ENCODE results near the gene MYDGF.
A peak's percentile ranks its signal among the peaks of the same experiment; 100 is the strongest.

Gene MYDGF

GRCh38 chr19:4636761-4637160, 33.4 kb downstream of the MYDGF start:
- Histone ChIP-seq H3K4ac (ENCODE audit: low read depth, low read length) (no peak overlapping the region), H3K27ac (ENCODE audit: low read depth, low read length) (no peak overlapping the region), H3K18ac (ENCODE audit: low read length) (peak overlapping the region; percentile 28), H4K5ac (ENCODE audit: low read length) (no peak overlapping the region), H2AK5ac (ENCODE audit: low read length) (no peak overlapping the region), H3K79me2 (ENCODE audit: control insufficient read depth, insufficient read depth, low read length) (no peaks in the 10 kb centered on the region), H3K9ac (ENCODE audit: low read length) (peak overlapping the region; percentile 72), H3K4me1 (ENCODE audit: control insufficient read depth, low read depth, low read length) (peaks cover 6% of the 10 kb centered on the region), H3K4me2 (ENCODE audit: low read length) (no peak overlapping the region), H3K23ac (ENCODE audit: low read length) (no peak overlapping the region), H2BK5ac (ENCODE audit: low read length) (no peak overlapping the region), H3K79me1 (ENCODE audit: low read length) (no peaks in the 10 kb centered on the region), H3K4me3 (ENCODE audit: low read length) (no peak overlapping the region), H3K56ac (ENCODE audit: low read length) (peak overlapping the region; percentile 84), H4K8ac (ENCODE audit: low read depth, low read length) (no peak overlapping the region), H2BK120ac (ENCODE audit: low read depth, low read length) (no peak overlapping the region), H3K36me3 (ENCODE audit: control insufficient read depth, insufficient read depth, low read length) (no peaks in the 10 kb centered on the region), H3K27me3 (ENCODE audit: insufficient read depth, low read length, poor library complexity) (no peaks in the 10 kb centered on the region), H2BK15ac (replicated peaks; ENCODE audit: low read depth) (no peak overlapping the region)
- no CpG with 5 or more reads among the region's 8 CpGs for WGBS (ENCODE audit: extremely low coverage, insufficient coverage, low lambda C conversion rate)
- no peak for DNase-seq

GRCh38 chr19:4636151-4636717, 33.9 kb downstream of the MYDGF start:
- peak overlapping the region; percentile 84 for H3K9ac ChIP-seq (ENCODE audit: low read length)
- H2AK5ac ChIP-seq (ENCODE audit: low read length), result no peak overlapping the region
- peak; percentile 60 for DNase-seq
- peak overlapping the region; percentile 87 for H3K56ac ChIP-seq (ENCODE audit: low read length)
- no peak overlapping the region for H2BK5ac ChIP-seq (ENCODE audit: low read length)
- H3K27me3 ChIP-seq (ENCODE audit: insufficient read depth, low read length, poor library complexity), result no peaks in the 10 kb centered on the region
- H3K4me2 ChIP-seq (ENCODE audit: low read length), result peak overlapping the region; percentile 68
- no peak overlapping the region for H4K8ac ChIP-seq (ENCODE audit: low read depth, low read length)
- no peaks in the 10 kb centered on the region for H3K79me1 ChIP-seq (ENCODE audit: low read length)
- no peak overlapping the region for H3K27ac ChIP-seq (ENCODE audit: low read depth, low read length)
- no peak overlapping the region for H2BK15ac ChIP-seq (replicated peaks; ENCODE audit: low read depth)
- peak overlapping the region; percentile 24 for H3K23ac ChIP-seq (ENCODE audit: low read length)
- peak overlapping the region; percentile 33 for H3K4me3 ChIP-seq (ENCODE audit: low read length)
- no peaks in the 10 kb centered on the region for H3K79me2 ChIP-seq (ENCODE audit: control insufficient read depth, insufficient read depth, low read length)
- no peaks in the 10 kb centered on the region for H3K36me3 ChIP-seq (ENCODE audit: control insufficient read depth, insufficient read depth, low read length)
- H4K5ac ChIP-seq (ENCODE audit: low read length), result no peak overlapping the region
- no CpG with 5 or more reads among the region's 43 CpGs for WGBS (ENCODE audit: extremely low coverage, insufficient coverage, low lambda C conversion rate)
- H3K4ac ChIP-seq (ENCODE audit: low read depth, low read length), result peak overlapping the region; percentile 79
- H3K18ac ChIP-seq (ENCODE audit: low read length), result peak overlapping the region; percentile 78
- H3K4me1 ChIP-seq (ENCODE audit: control insufficient read depth, low read depth, low read length), result peaks cover 6% of the 10 kb centered on the region
- no peak overlapping the region for H2BK120ac ChIP-seq (ENCODE audit: low read depth, low read length)

- no peak overlapping the region for H4K5ac ChIP-seq (ENCODE audit: low read length)
- peak overlapping the region; percentile 87 for H3K56ac ChIP-seq (ENCODE audit: low read length)
- no peak overlapping the region for H2BK5ac ChIP-seq (ENCODE audit: low read length)
- H2BK15ac ChIP-seq (replicated peaks; ENCODE audit: low read depth), result no peak overlapping the region
- H3K4me1 ChIP-seq (ENCODE audit: control insufficient read depth, low read depth, low read length), result peaks cover 6% of the 10 kb centered on the region
- WGBS (ENCODE audit: extremely low coverage, insufficient coverage, low lambda C conversion rate), result no CpG with 5 or more reads among the region's 13 CpGs
- H3K27ac ChIP-seq (ENCODE audit: low read depth, low read length), result no peak overlapping the region
- H2AK5ac ChIP-seq (ENCODE audit: low read length), result no peak overlapping the region
- no peaks in the 10 kb centered on the region for H3K36me3 ChIP-seq (ENCODE audit: control insufficient read depth, insufficient read depth, low read length)
- H3K4me3 ChIP-seq (ENCODE audit: low read length), result peak overlapping the region; percentile 33
- peak overlapping the region; percentile 84 for H3K9ac ChIP-seq (ENCODE audit: low read length)
- no peaks in the 10 kb centered on the region for H3K79me1 ChIP-seq (ENCODE audit: low read length)
- no peak for DNase-seq
- no peak overlapping the region for H4K8ac ChIP-seq (ENCODE audit: low read depth, low read length)
- H3K18ac ChIP-seq (ENCODE audit: low read length), result peak overlapping the region; percentile 78
- no peak overlapping the region for H2BK120ac ChIP-seq (ENCODE audit: low read depth, low read length)
- H3K79me2 ChIP-seq (ENCODE audit: control insufficient read depth, insufficient read depth, low read length), result no peaks in the 10 kb centered on the region
- peak overlapping the region; percentile 24 for H3K23ac ChIP-seq (ENCODE audit: low read length)
- H3K4ac ChIP-seq (ENCODE audit: low read depth, low read length), result peak overlapping the region; percentile 79
- no peaks in the 10 kb centered on the region for H3K27me3 ChIP-seq (ENCODE audit: insufficient read depth, low read length, poor library complexity)
- H3K4me2 ChIP-seq (ENCODE audit: low read length), result peak overlapping the region; percentile 58
Measured at GRCh38 chr19:4635754-4636116, 34.4 kb downstream of the MYDGF start.

- no peaks in the 10 kb centered on the region for H3K4me1 ChIP-seq (ENCODE audit: control insufficient read depth, low read depth, low read length)
- no peak overlapping the region for H3K9ac ChIP-seq (ENCODE audit: low read length)
- H4K8ac ChIP-seq (ENCODE audit: low read depth, low read length), result no peak overlapping the region
- H3K18ac ChIP-seq (ENCODE audit: low read length), result no peak overlapping the region
- WGBS (ENCODE audit: extremely low coverage, insufficient coverage, low lambda C conversion rate), result no CpG with 5 or more reads among the region's 14 CpGs
- no peak overlapping the region for H3K27ac ChIP-seq (ENCODE audit: low read depth, low read length)
- no peak overlapping the region for H3K23ac ChIP-seq (ENCODE audit: low read length)
- H2BK120ac ChIP-seq (ENCODE audit: low read depth, low read length), result no peak overlapping the region
- no peaks in the 10 kb centered on the region for H3K27me3 ChIP-seq (ENCODE audit: insufficient read depth, low read length, poor library complexity)
- H3K56ac ChIP-seq (ENCODE audit: low read length), result no peak overlapping the region
- H3K36me3 ChIP-seq (ENCODE audit: control insufficient read depth, insufficient read depth, low read length), result no peaks in the 10 kb centered on the region
- H3K4me3 ChIP-seq (ENCODE audit: low read length), result no peak overlapping the region
- no peak overlapping the region for H2BK15ac ChIP-seq (replicated peaks; ENCODE audit: low read depth)
- H3K79me1 ChIP-seq (ENCODE audit: low read length), result no peaks in the 10 kb centered on the region
- H2BK5ac ChIP-seq (ENCODE audit: low read length), result no peak overlapping the region
- H4K5ac ChIP-seq (ENCODE audit: low read length), result no peak overlapping the region
- no peak overlapping the region for H3K4me2 ChIP-seq (ENCODE audit: low read length)
- H3K4ac ChIP-seq (ENCODE audit: low read depth, low read length), result no peak overlapping the region
- no peak overlapping the region for H2AK5ac ChIP-seq (ENCODE audit: low read length)
- H3K79me2 ChIP-seq (ENCODE audit: control insufficient read depth, insufficient read depth, low read length), result no peaks in the 10 kb centered on the region
- DNase-seq, result peak; percentile 94
Measured at GRCh38 chr19:4633140-4633967, 36.8 kb downstream of the MYDGF start.

DNA sequence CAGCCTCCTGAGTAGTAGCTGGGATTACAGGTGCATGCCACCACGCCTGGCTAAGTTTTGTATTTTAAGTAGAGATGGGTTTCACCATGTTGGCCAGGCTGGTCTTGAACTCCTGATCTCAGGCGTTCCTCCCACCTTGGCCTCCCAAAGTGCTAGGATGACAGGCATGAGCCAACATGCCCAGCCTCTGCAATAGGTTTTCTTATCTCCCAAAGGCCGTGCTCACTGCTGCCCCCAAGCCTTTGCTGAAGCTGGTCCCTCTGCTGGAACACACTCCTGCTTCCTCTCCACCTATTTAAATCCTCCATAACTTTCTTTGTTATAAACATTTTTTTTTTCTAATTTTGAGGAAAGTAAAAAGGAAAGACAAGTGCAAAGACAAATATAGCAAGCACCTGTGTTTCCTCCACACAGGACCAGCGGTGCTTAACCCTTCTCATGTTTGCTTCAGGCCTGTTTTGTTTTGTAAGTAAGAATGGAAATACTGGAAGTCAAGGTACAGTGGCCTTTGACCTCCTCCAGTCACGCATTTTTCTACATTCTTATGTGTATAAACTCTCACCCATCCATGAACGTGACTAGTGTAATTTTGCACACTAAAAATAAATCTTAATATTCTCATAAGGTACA, 45.3 kb downstream of the MYDGF start:
- no CpG with 5 or more reads among the region's 6 CpGs for WGBS (ENCODE audit: extremely low coverage, insufficient coverage, low lambda C conversion rate)
- Histone ChIP-seq H3K27ac (ENCODE audit: low read depth, low read length) (no peak overlapping the region), H4K5ac (ENCODE audit: low read length) (no peak overlapping the region), H2BK15ac (replicated peaks; ENCODE audit: low read depth) (no peak overlapping the region), H2AK5ac (ENCODE audit: low read length) (no peak overlapping the region), H3K36me3 (ENCODE audit: control insufficient read depth, insufficient read depth, low read length) (no peaks in the 10 kb centered on the region), H3K27me3 (ENCODE audit: insufficient read depth, low read length, poor library complexity) (no peaks in the 10 kb centered on the region), H2BK5ac (ENCODE audit: low read length) (no peak overlapping the region), H3K23ac (ENCODE audit: low read length) (no peak overlapping the region), H3K4me3 (ENCODE audit: low read length) (no peak overlapping the region), H3K56ac (ENCODE audit: low read length) (no peak overlapping the region), H3K18ac (ENCODE audit: low read length) (no peak overlapping the region), H3K4me2 (ENCODE audit: low read length) (no peak overlapping the region), H3K79me2 (ENCODE audit: control insufficient read depth, insufficient read depth, low read length) (no peaks in the 10 kb centered on the region), H3K79me1 (ENCODE audit: low read length) (no peaks in the 10 kb centered on the region), H3K4ac (ENCODE audit: low read depth, low read length) (no peak overlapping the region), H2BK120ac (ENCODE audit: low read depth, low read length) (no peak overlapping the region), H4K8ac (ENCODE audit: low read depth, low read length) (no peak overlapping the region), H3K4me1 (ENCODE audit: control insufficient read depth, low read depth, low read length) (no peaks in the 10 kb centered on the region), H3K9ac (ENCODE audit: low read length) (no peak overlapping the region)
- peak; percentile 82 for DNase-seq
